HG02763 (cell line): ENCODE data around the gene FOXK2.
A peak's percentile ranks its signal among the peaks of the same experiment; 100 is the strongest.

Experiments
- ATAC-seq: cut with Tn5 transposase; IDR thresholded peaks from one replicate; pipeline ENCODE4 v1.9.1; 2021; ENCODE audit warnings: mild to moderate bottlenecking, moderate library complexity; ENCODE audit not compliant: unreplicated experiment

Gene FOXK2

DNA sequence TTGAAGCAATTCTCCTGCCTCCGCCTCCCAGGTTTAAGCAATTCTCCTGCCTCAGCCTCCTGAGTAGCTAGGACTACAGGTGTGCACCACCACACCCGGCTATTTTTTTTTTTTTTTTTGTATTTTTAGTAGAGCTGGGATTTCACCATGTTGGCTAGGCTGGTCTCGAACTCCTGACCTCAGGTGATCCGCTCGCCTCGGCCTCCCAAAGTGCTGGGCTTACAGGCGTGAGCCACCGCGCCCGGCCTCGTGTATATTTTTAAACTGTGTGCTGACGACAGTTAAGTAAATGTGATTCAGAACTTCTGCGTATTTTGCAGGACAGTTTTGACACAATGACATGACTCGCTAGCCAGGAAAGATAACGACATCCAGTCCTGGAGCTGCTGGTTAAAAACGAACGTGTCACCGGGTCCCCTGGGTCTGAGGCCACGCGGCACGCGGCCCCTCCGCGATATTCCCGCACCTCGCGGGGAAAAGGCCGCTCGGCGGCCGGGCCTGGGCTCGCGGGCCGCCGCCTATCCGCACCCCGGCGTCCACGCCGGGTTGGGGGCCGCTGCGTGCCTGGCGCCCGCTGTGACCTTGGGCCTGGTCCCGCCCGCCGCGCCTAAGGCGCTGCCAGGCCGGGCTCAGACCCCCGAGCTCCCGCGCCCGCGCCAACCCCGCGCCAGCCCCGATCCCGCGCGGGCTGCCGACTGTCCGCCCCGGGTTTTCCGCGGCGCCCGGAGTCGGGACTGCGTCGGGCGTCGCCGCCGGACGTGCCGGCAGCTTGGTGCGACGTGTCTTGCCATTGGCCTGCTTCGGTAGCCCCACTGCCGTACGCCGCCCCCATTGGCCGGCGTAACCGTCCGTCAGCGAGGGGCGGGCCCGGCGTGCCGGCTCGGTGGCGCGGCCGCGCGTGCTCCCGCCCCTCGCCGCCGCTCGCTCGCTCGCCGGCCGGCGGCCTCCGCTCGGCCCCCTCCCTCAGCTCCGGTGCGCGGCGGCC, at the start of gene FOXK2:
Gene FOXK2, plus strand, starts transcription at position 907 of the 985 bp plus-strand sequence. CDS start 157 bp downstream, outside the sequence.
- peak; percentile 94 for ATAC-seq

DNA sequence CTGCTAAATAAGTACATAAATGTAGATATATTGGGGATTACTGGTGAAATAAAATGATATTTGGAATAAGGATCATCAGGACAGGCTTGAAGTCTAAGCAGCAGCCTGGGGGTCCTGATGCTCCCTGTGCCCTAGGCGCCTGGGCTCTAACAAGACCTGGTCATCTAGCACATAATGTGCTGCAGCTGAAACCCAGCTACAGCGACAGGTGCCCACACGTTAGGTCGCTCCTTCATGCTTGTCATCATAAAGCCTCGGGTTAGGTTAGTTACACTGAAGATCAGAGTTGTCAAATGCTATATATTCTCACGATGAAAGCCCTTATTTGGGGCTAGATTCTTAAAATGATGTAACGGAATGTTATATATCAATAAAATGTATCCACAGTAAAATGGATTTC, 49.5 kb upstream of the FOXK2 start:
- no peak for ATAC-seq

DNA sequence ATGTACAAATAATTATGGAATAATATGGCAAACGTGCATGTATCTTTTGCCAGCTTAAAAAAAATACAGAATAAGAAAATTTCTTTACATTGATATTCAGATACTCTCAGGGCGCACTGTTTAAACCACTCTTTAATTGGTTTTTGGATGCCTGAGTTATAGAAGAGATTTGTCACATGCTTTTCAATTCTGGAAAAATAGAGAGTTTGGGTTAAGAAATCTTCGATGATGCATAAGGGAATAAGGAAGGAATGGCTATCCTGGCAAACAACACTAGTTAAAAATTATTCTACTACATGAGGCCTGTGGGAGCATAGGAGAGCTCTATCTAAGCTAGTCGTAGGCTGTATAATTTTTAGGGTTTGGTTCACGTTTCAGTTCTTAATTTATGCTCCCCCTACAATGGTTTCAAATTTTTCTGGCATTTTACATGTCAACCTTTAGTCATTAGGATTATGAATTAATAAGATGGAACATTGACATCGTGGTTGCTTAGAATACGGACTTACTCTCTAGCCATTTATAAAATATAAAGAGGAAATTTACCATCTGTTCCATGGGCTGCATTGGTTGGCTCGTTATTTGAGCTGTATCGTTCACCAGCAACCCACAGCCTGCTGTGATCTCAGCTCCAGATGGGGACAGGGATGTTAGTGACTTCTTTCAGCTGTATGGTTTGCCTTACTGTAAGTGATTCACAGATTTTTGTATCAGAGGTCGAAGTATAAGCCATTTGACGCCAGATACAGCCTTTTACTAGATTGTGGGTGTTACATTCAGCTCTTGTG, 45.1 kb upstream of the FOXK2 start:
- ATAC-seq, result no peak

DNA sequence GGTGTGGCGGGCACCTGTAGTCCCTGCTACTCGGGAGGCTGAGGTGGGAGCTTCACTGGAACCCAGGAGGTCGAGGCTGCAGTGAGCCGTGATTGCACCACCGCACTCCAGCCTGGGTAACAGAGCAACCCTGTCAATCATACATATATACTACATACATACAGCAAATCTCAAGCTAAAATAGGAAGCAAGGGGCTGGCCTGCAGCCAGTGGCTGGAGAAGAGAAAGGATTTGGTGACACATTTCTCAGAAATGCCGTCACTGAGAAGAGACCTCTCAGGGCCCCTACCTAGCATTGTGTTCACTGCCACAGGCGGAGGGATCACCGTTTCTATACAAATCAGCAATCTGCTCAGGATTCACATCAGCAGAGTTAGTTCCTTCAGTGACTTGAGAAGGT, 44.1 kb upstream of the FOXK2 start:
- no peak for ATAC-seq

DNA sequence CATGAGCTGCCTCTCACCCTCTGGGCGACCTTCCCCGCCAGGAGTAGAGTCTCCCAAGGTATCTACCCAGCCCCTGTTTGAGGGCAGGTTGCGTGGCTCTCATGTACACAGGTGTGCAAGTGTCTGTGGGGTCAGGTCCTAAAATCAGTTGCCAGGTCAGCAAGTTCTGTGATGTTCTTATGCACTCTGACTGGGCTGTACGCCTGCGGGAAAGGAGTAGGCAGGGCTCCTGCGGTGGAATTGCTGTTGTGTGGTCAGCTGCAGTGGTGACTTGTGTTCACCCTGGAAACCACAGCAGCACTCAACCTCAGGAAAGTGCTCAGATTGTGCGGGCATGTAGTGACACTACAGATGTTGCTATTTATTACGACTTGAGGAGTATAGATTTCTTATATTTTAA, 41.6 kb upstream of the FOXK2 start:
- ATAC-seq, result no peak

DNA sequence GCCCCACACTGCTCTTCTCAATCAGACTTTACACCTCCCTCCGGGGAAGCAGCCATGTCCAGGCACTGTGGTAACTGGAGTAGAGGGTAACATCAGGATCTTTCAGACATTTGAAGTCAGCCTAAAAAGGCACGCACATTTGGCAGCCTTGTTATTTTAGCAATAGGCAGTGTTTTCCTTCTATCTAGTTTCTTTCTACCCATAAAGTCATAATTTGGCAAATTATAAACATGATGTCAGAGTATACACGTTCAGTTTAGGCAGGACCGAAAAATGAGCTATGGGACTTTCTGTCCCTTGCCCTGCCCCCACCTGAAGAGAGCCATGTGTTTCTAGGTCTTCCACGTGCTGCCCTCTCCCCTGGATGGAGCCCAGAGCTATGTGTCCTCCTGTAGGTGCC, 39.9 kb upstream of the FOXK2 start:
- ATAC-seq, result no peak

DNA sequence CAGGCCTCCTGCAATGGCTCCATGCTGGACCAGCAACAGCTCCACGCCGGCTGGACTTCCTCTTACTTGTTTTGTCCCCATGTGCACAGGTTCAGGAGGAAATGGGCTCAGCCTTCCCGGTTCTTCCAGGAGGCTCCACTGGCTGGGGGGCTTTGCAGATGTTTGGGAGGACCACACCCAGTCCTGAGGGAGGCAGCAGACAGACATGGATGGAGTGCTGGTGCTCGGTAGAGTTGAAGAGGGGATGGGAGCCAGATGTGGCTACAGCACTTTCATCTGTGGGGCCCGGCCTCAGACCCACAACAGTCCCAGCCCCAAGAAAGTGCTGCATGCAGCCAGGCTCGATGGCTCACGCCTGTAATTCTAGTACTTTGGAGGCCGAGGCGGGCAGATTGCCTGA, 39.2 kb upstream of the FOXK2 start:
- no peak for ATAC-seq

DNA sequence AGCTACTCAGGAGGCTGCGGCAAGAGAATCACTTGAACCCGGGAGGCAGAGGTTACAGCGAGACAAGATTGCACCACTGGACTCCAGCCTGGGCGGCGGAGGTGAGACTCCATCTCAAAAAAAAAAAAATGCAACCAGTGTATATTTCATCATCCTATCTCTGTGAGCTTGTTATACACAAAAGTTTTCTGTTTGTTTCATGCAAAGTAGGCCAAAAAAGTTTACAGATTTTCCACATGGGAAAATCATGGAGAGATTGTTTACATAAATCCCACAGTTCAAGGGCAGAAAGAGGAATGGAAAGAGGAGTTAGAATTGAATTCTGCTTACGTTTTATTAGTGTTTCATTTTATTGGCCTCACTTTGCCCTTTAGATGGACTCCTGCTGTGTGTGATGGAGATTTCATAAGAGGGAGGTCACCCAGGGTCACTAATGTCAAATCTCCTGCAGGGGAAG, 36.3 kb upstream of the FOXK2 start:
- ATAC-seq, result no peak

DNA sequence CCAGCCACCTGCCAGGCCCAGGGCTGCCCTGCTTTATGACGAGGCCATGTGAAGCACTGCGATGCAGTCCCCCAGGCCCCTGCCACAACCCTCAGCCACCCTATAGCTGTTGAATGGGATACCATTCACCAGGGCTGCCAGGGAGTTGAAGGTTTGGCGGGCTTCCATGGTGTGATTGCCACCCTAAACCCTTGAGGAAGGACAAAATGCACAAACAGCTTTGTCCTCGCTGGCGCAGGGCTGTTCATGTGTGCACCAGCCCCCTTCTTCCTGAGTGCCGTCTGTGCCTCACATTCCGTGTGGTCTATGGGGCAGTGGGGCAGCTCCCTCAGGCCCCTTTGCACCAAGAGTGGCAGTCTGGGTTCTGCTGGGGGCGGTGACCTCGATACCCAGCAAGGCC, 35.7 kb upstream of the FOXK2 start:
- ATAC-seq, result no peak

DNA sequence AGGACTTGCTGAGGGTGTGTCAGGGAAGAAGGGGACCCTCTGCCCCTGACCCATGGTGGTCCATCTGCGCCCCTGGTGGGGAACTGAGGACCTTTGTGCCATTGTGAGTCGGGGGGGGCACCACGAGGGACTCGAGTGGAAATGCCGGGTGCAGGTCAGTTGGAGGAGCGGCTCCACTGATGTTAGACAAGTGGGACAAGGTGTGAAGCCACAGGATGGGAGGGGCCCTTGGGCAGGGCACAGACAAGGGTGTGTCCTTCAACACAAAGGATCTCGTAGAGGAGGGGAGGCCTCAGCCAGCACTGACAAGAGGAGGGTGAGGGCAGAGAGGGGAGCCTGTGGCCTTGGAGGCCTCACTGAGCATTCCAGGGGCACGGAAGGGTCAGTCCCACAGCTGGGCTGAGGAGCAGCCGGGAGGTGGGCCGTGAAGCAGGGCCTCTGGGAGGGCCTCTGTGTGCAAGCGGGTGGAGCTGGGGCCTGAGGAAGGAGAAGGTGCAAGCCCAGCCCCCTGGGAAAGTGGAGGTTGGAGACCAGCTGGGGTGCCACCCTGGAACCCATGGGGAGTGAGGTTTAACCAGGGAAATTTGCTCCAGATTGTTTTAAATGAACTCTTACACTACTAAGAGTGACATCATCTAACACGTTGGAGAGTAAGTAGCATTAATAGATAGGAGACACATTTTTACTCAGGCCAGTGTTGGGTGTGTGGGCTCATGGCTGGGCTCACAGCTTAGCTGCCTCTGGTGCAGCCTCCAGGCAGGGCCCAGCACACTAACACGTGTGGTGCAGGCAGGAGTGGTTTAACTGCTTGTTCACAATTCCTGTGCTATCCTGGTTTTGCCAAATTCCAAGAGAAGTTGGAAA, 33.1 kb upstream of the FOXK2 start:
- no peak for ATAC-seq

DNA sequence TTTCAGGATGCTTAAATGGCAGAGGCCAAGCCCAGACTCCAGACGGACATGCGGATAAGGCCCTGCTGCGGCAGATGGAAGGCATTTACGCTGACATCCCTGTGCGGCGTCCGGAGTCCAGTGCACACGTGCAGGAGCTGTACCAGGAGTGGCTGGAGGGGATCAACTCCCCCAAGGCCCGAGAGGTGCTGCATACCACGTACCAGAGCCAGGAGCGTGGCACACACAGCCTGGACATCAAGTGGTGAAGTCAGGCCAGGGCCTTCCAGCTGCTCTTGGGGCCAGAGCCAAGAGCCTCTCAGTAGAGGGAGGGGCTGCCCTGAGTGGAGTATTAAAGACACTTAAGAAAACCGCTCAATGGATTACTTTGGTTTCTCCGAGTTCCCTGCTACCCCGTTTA, 31.6 kb upstream of the FOXK2 start:
- no peak for ATAC-seq

DNA sequence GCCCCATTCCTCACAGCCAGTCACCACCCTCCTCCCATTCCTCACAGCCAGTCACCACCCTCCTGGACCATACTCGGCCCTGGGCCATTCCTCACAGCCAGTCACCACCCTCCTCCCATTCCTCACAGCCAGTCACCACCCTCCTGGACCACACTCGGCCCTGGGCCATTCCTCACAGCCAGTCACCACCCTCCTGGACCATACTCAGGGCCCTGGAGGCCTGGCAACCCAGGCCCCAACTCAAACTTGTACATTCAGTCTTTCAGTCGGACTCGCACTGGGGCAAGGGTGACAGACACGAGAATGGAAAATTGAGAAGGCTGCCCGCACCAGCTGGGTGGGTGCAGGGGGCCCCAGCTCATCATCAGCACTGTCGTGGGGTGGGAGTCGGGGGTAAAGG, 30.4 kb upstream of the FOXK2 start:
- ATAC-seq, result no peak

DNA sequence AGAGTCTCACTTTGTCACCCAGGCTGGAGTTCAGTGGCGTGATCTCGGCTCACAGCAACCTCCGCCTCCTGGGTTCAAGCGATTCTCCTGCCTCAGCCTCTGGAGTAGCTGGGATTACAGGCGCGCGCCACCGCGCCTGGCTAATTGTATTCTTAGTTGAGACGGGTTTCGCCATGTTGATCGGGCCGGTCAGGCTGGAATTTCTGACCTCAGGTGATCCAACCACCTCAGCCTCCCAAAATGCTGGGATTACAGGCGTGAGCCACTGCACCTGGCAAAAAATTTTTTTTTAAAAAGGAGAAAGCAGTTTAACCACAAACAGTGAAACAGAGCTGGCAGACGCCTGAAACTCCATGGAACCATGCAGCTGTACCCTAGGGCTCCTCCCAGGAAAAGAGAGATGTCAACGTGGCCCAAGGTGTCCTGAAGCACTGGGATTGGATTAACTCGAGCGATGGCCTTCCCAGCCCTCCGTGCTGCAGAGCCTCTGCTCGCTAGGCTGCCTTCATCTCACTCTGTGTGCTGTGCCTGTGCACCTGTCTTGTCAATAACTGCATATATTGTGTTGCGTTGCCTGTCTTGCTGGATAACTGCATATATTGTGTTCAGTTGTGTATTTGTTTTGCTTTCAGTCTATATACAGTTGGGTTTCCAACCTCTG, 29.6 kb upstream of the FOXK2 start:
- ATAC-seq, result no peak

DNA sequence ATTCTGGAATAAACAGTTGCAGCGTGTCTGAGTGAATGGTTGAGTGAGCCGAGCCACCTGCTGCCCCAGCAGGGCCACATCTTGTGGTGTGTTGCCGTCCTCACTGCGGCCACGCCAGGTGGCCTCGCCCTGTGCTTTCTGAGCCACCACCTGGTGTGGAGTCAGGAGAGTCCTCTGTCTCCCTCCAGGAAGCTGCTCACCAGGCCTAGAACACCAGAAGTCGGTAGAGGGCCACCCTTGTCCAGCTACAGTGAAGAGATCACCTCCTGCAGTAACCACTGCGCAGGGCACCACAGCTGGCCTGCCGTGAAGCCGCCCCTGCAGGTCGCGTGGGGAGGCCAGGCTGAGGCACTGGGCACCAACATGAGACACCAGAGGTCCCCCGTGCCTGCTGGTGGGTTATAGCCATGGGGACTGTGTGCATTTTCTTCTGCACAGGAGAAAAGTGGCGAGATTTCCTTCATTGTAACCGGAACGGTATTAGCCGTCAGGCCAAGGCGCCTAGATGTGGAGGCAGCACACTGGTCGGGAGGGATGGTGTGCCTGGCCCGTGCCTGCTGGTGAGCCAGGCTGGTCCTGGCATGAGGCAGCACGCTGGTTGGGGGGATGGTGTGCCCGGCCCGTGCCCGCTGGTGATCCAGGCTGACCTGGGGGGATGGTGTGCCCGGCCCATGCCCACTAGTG, 28.9 kb upstream of the FOXK2 start:
- no peak for ATAC-seq

DNA sequence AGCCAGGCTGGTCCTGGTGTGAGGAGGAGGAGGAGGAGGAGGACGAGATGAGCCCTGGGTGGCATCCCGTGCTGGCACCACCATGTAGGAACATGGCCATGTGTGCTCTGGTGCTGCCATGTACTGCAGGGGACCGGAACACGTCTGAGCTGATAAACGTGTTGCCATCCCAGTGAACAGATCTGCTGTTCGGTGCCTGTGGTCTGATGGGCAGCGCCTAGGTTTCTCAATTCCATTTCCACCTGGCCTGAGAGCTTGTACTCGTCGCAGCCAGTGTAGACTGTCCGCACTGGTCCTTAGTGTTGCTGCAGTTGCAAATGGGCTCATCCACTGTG, 28.4 kb upstream of the FOXK2 start:
- ATAC-seq, result no peak

DNA sequence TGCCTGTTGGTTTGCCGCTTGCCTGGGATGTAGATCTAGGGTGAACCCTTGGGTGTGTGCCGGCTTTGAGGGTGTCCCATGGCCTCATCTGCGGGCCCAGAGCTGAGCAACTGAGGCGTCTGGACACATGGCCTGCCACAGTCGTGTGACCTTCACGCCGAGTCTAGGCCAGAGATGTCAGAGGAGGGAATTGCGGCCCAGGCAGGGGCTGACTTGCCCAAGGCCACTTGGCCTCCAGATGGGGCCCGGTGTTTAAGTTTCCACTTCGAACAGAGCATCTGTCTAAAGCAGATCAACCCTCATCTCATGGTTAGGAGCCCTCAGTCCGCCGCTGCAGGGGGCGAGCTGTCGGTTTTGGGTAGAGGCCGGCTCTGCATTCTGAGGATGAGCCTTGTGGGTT, 28.0 kb upstream of the FOXK2 start:
- ATAC-seq, result no peak

DNA sequence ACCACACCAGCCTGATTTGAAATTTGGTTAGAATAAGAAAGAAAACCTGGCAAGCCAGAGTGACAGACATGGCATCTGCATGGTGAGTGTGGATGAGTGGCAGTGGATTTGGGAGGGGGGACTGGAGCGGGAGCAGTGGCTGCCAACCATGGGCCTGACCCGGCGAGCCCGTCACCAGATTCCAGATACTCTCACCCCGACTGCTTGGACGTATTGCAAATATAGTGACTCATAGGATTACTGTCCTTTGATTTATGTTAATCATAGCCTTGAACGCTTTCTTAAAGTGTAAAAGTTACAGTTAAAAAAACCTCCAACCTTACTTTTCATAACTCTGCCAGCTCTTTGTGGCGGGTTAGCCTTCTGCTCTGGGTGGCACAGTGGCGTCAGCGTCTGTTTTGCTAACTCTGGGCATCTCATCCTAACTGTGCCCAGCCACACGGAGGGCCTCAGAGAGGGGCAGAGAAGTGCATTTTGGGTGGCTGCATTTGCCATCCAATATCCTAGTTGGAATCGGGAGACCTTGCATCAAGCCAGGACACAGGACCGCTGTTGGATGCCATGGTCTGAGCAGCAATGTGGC, 26.8 kb upstream of the FOXK2 start:
- ATAC-seq, result no peak

DNA sequence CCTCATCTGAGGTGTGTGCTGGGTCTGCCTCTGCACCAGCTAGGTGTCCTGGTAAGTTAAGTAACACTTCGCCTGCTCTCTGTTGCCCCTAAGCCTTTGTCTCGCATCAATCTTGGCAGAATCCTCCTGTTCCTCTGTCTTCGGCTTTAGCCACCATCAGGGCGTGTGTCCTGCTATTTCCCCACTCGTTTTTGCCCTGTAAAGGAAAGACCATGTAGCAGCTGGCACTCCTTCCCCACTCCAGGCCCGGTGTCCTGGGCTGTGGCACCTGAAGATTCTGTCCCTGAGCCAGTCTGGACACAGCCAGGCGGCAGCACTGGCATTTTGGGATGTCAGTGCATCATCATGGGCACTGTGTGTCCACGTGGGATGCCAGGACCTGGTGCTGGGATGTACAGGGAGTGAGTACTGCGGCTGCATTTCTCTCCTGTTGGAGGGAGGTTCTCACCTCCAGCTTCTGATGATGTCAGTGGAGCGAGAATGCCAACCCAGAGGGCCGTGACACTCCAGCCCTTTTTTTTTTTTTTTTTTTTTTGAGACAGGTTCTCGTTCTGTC, 26.2 kb upstream of the FOXK2 start:
- no peak for ATAC-seq
